ENCODE measurements around the gene PHF12.

Gene PHF12

GRCh38 chr17:28970879-28971278 is 19.6 kb upstream of the PHF12 start:
- Histone ChIP-seq H3K27ac (ENCODE audit: low read depth, low read length) (no peak overlapping the region), H3K4me2 (ENCODE audit: low read depth, low read length, poor library complexity, severe bottlenecking) (no peak overlapping the region), H3K9me3 (ENCODE audit: insufficient read depth, low read length) (no peaks in the 10 kb centered on the region), H3K9me2 (replicated peaks; ENCODE audit: insufficient read depth, low read length) (no peaks in the 10 kb centered on the region), H3K79me2 (ENCODE audit: insufficient read depth, low read length) (no peaks in the 10 kb centered on the region), H3K4me3 (ENCODE audit: insufficient read depth, low read length, poor library complexity, severe bottlenecking) (no peak overlapping the region), H3F3A (ENCODE audit: insufficient read depth) (no peaks in the 10 kb centered on the region), H3K36me3 (ENCODE audit: low read length) (no peaks in the 10 kb centered on the region), H4K20me1 (ENCODE audit: low read depth, low read length) (no peaks in the 10 kb centered on the region), H3K27me3 (ENCODE audit: low read length) (no peaks in the 10 kb centered on the region), H2AFZ (ENCODE audit: low read depth, low read length, severe bottlenecking) (no peak overlapping the region), H3K9ac (ENCODE audit: low read length) (no peak overlapping the region)
- TF ChIP-seq CTCF (IDR thresholded peaks at IDR 0.05; ENCODE audit: insufficient read depth, low read length, poor library complexity, severe bottlenecking), result no peak
- no peak for TF ChIP-seq EZH2phosphoT487 (conservative IDR thresholded peaks at IDR 0.05; ENCODE audit: low read length)

GRCh38 chr17:28969706-28970393 is 18.5 kb upstream of the PHF12 start:
- H2AFZ ChIP-seq (ENCODE audit: low read depth, low read length, severe bottlenecking), result no peak overlapping the region

GRCh38 chr17:28968914-28969295 is 17.6 kb upstream of the PHF12 start:
- Histone ChIP-seq H3K4me3 (ENCODE audit: insufficient read depth, low read length, poor library complexity, severe bottlenecking) (no peak overlapping the region), H3K27me3 (ENCODE audit: low read length) (no peaks in the 10 kb centered on the region), H3K27ac (ENCODE audit: low read depth, low read length) (no peak overlapping the region), H2AFZ (ENCODE audit: low read depth, low read length, severe bottlenecking) (no peak overlapping the region), H3K4me2 (ENCODE audit: low read depth, low read length, poor library complexity, severe bottlenecking) (no peak overlapping the region), H3K9me3 (ENCODE audit: insufficient read depth, low read length) (no peaks in the 10 kb centered on the region), H3K9ac (ENCODE audit: low read length) (no peak overlapping the region), H3K79me2 (ENCODE audit: insufficient read depth, low read length) (no peaks in the 10 kb centered on the region), H3K9me2 (replicated peaks; ENCODE audit: insufficient read depth, low read length) (no peaks in the 10 kb centered on the region), H3F3A (ENCODE audit: insufficient read depth) (no peaks in the 10 kb centered on the region), H3K36me3 (ENCODE audit: low read length) (no peaks in the 10 kb centered on the region), H4K20me1 (ENCODE audit: low read depth, low read length) (no peaks in the 10 kb centered on the region)
- no peak for TF ChIP-seq CTCF (IDR thresholded peaks at IDR 0.05; ENCODE audit: insufficient read depth, low read length, poor library complexity, severe bottlenecking)
- TF ChIP-seq EZH2phosphoT487 (conservative IDR thresholded peaks at IDR 0.05; ENCODE audit: low read length), result no peak

More at GRCh38 chr17:28969706-28970393, 18.5 kb upstream of the PHF12 start:
- no peaks in the 10 kb centered on the region for H3K9me3 ChIP-seq (ENCODE audit: insufficient read depth, low read length)
- no peak overlapping the region for H3K4me3 ChIP-seq (ENCODE audit: insufficient read depth, low read length, poor library complexity, severe bottlenecking)
- H3K79me2 ChIP-seq (ENCODE audit: insufficient read depth, low read length), result no peaks in the 10 kb centered on the region
- H3K27ac ChIP-seq (ENCODE audit: low read depth, low read length), result no peak overlapping the region
- H3F3A ChIP-seq (ENCODE audit: insufficient read depth), result no peaks in the 10 kb centered on the region
- H3K9me2 ChIP-seq (replicated peaks; ENCODE audit: insufficient read depth, low read length), result no peaks in the 10 kb centered on the region
- no peak overlapping the region for H3K9ac ChIP-seq (ENCODE audit: low read length)
- no peak overlapping the region for H3K4me2 ChIP-seq (ENCODE audit: low read depth, low read length, poor library complexity, severe bottlenecking)
- H3K27me3 ChIP-seq (ENCODE audit: low read length), result no peaks in the 10 kb centered on the region
- no peaks in the 10 kb centered on the region for H3K36me3 ChIP-seq (ENCODE audit: low read length)
- no peaks in the 10 kb centered on the region for H4K20me1 ChIP-seq (ENCODE audit: low read depth, low read length)
- TF ChIP-seq CTCF (IDR thresholded peaks at IDR 0.05; ENCODE audit: insufficient read depth, low read length, poor library complexity, severe bottlenecking) (no peak), EZH2phosphoT487 (conservative IDR thresholded peaks at IDR 0.05; ENCODE audit: low read length) (no peak)
